T-cell (primary cell): ENCODE results near the gene YKT6. TPM values are rescaled to one million over a fixed set of nuclear protein-coding genes. Genes with fewer than 3 reads are reported as not detected.
"Not testable (repeated sequence)": the region's sequence is repeated elsewhere in the genome, so short reads cannot be mapped to it uniquely, and the experiment has no call there.

Experiments used
- ATAC-seq, 4 experiments: fragments of 200-7000 bp in 3 of 4; fragments of 150-1000 bp in 1 of 4; cut with Tn5 transposase; replicated peaks in 1 of 4; 1 replicate in 3 of 4; 2 replicates in 1 of 4; pipeline ENCODE4 v1.10.0; 2021; ENCODE audit warnings: moderate library complexity in 3 of 4, mild to moderate bottlenecking in 2 of 4, moderate number of reproducible peaks in 1 of 4
- CTCF ChIA-PET, 2 donors: fragments of 300-600 bp; sonication (Branson Sonifier 250); formaldehyde crosslinking; loops; one replicate each; lab custom pipeline; 2022; ENCODE audit warnings: antibody characterized with exemption in 2 of 2; lab: Charles Lee
- POLR2A ChIA-PET, 2 donors: fragments of 300-600 bp; sonication (Branson Sonifier 250); formaldehyde crosslinking; loops; one replicate each; lab custom pipeline; 2022; ENCODE audit warnings: antibody characterized with exemption in 2 of 2; lab: Charles Lee
- DNase-seq, 35 experiments: peaks; one replicate each; pipeline versions ENCODE4 v3.0.0 to v3.0.0-alpha.2; 2013 to 2023
- H3K27ac ChIP-seq: one replicate; pipeline ENCODE4 v1.5.1; 2013; ENCODE audit warnings: low read length
- H3K27me3 ChIP-seq, 2 experiments: replicated peaks in 1 of 2; 1 replicate in 1 of 2; 2 replicates in 1 of 2; pipeline versions ENCODE4 v1.6.1 to v1.7.0; 2013; ENCODE audit warnings: low read length in 1 of 2, mixed read lengths in 1 of 2; ENCODE audit not compliant: control insufficient read depth in 2 of 2, insufficient read depth in 2 of 2; ENCODE audit errors: extremely low read depth in 1 of 2
- H3K36me3 ChIP-seq, 2 donors: 1 replicate in 1 of 2; 2 replicates in 1 of 2; pipeline versions ENCODE4 v1.6.1 to v1.7.0; 2013; ENCODE audit warnings: low read length in 1 of 2; ENCODE audit not compliant: control insufficient read depth in 2 of 2, insufficient read depth in 1 of 2; ENCODE audit errors: extremely low read depth in 1 of 2
- H3K4me1 ChIP-seq, 2 experiments: 1 replicate in 1 of 2; 2 replicates in 1 of 2; pipeline versions ENCODE4 v1.6.1 to v1.7.0; 2013; ENCODE audit warnings: low read length in 2 of 2, mixed read lengths in 1 of 2; ENCODE audit not compliant: insufficient read depth in 2 of 2, control insufficient read depth in 1 of 2; ENCODE audit errors: extremely low read depth in 1 of 2
- H3K4me3 ChIP-seq, 2 donors: 1 replicate in 1 of 2; 2 replicates in 1 of 2; pipeline versions ENCODE4 v1.5.1 to v1.7.0; 2013; ENCODE audit warnings: mild to moderate bottlenecking in 2 of 2, low read length in 1 of 2, moderate library complexity in 1 of 2; ENCODE audit not compliant: control insufficient read depth in 1 of 2; ENCODE audit errors: extremely low read depth in 1 of 2
- H3K9me3 ChIP-seq: 2 replicates; pipeline ENCODE4 v1.7.0; 2013
- H3K27ac Mint-ChIP-seq, 2 donors: one replicate each; pipeline ENCODE4 v1.8.0; 2020 to 2021; ENCODE audit warnings: mild to moderate bottlenecking in 2 of 2, mixed read lengths in 2 of 2
- H3K27me3 Mint-ChIP-seq, 2 donors: one replicate each; pipeline ENCODE4 v1.8.0; 2021 to 2022; ENCODE audit warnings: mixed read lengths in 2 of 2
- H3K36me3 Mint-ChIP-seq: one replicate; pipeline ENCODE4 v1.8.0; 2021; ENCODE audit warnings: mixed read lengths
- H3K4me1 Mint-ChIP-seq, 3 donors: one replicate each; pipeline ENCODE4 v1.8.0; 2020 to 2022; ENCODE audit warnings: mixed read lengths in 3 of 3, mild to moderate bottlenecking in 1 of 3
- H3K4me3 Mint-ChIP-seq, 3 donors: one replicate each; pipeline ENCODE4 v1.8.0; 2020 to 2022; ENCODE audit warnings: mild to moderate bottlenecking in 3 of 3, mixed read lengths in 3 of 3, moderate library complexity in 3 of 3
- H3K9me3 Mint-ChIP-seq, 3 donors: one replicate each; pipeline ENCODE4 v1.8.0; 2020 to 2022; ENCODE audit warnings: mixed read lengths in 3 of 3
- WGBS: methylation state at CpG from one replicate; pipeline ENCODE4 v1.1.5; 2013; ENCODE audit warnings: missing lambda C conversion rate; ENCODE audit not compliant: insufficient coverage; 5-methylcytosine and 5-hydroxymethylcytosine counted together
- total RNA-seq, 35 experiments: library from RNA in 6 of 35; stranded (reverse) in 6 of 35; fragments of 120-200 nt in 1 of 35; gene quantifications; one replicate each; pipeline versions ENCODE4 v1.2.1 to v1.2.4 and lab custom pipeline; 2013 to 2026

The YKT6 gene
- total RNA-seq, 5 donors from 2014 or later (not counting 1 experiment from before 2014, with no cell fraction given) = 55.1 to 74.3 (median 60.2) TPM

GRCh38 chr7:44171901-44172300, 28.9 kb upstream of the YKT6 start:
- H3K4me3 Mint-ChIP-seq, H3K27ac ChIP-seq, DNase-seq, H3K4me3 ChIP-seq, H3K4me1 Mint-ChIP-seq, ATAC-seq, CTCF ChIA-PET, H3K4me1 ChIP-seq, H3K9me3 ChIP-seq, H3K36me3 Mint-ChIP-seq, H3K27ac Mint-ChIP-seq, H3K9me3 Mint-ChIP-seq, H3K36me3 ChIP-seq: not testable (repeated sequence)
- H3K27me3 Mint-ChIP-seq = peaks cover 12 to 18% of the 10 kb centered on the region in 2 donors
- POLR2A ChIA-PET = interaction anchor here in 1 of 2 donors (0.6 to 0.7 kb wide), 2 partner anchors 15 to 823 kb away, joined by 4 to 6 read pairs; no protein-coding TSS in a partner anchor
- WGBS = 94% methylated on average over 3 of the region's 9 CpGs
- H3K27me3 ChIP-seq = peaks cover 0 to 20% of the 10 kb centered on the region in 2 experiments

DNA sequence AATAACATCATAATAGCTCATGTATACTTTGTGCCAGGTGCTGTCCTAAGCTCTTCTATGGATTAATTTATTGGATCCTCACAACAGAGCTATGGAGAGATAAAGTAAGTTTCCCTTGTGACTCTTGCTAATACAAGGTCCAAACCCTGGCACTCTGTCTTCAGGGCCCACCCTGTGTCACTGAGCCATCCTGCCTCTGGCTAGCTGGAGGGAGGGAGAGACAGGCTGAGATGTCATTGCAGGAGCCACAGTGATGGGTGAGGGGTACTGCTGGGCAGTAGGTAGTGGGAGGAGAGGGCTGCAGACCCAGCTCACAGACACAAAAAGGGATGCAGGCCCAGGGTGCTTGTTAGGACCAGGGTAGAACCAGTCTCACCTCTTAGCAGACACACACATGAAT, 28.4 kb upstream of the YKT6 start:
- DNase-seq (no peak), ATAC-seq (no peak)
- Histone ChIP-seq H3K36me3 (no peaks in the 10 kb centered on the region), H3K4me3 (no peak overlapping the region), H3K4me1 (no peaks in the 10 kb centered on the region), H3K27ac (no peak overlapping the region), H3K27me3 (peaks cover 0 to 23% of the 10 kb centered on the region in 2 experiments), H3K9me3 (no peaks in the 10 kb centered on the region)
- H3K27me3 Mint-ChIP-seq = peaks cover 15 to 22% of the 10 kb centered on the region in 2 donors
- peaks cover 0 to 6% (median 4%) of the 10 kb centered on the region in 3 donors for H3K4me1 Mint-ChIP-seq
- peaks cover 0 to 5% (median 0%) of the 10 kb centered on the region in 3 donors for H3K9me3 Mint-ChIP-seq
- no peak overlapping the region for H3K27ac Mint-ChIP-seq
- H3K4me3 Mint-ChIP-seq = no peak overlapping the region
- ChIA-PET POLR2A (interaction anchor here in 1 of 2 donors (0.7 kb wide), 1 partner anchor 822 kb away, joined by 6 read pairs; no protein-coding TSS in a partner anchor), CTCF (no interaction called here)
- no peaks in the 10 kb centered on the region for H3K36me3 Mint-ChIP-seq

GRCh38 chr7:44172803-44173424, 27.9 kb upstream of the YKT6 start:
- H3K4me1 Mint-ChIP-seq = peaks cover 0 to 2% (median under 1%) of the 10 kb centered on the region in 3 donors
- H3K36me3 Mint-ChIP-seq = no peaks in the 10 kb centered on the region
- peaks cover 15 to 25% of the 10 kb centered on the region in 2 donors for H3K27me3 Mint-ChIP-seq
- no peak overlapping the region for H3K4me3 ChIP-seq
- no peaks in the 10 kb centered on the region for H3K36me3 ChIP-seq
- CTCF ChIA-PET = no interaction called here
- H3K27me3 ChIP-seq = peaks cover 0 to 29% of the 10 kb centered on the region in 2 experiments
- WGBS = 100% methylated on average over 2 of the region's 6 CpGs
- no peak overlapping the region for H3K4me3 Mint-ChIP-seq
- POLR2A ChIA-PET = no interaction called here
- no peak overlapping the region for H3K27ac ChIP-seq
- H3K4me1 ChIP-seq = no peaks in the 10 kb centered on the region
- H3K27ac Mint-ChIP-seq = no peak overlapping the region
- ATAC-seq (no peak), DNase-seq (no peak)
- H3K9me3 ChIP-seq = no peaks in the 10 kb centered on the region
- peaks cover 0 to 5% (median 0%) of the 10 kb centered on the region in 3 donors for H3K9me3 Mint-ChIP-seq

- H3K4me3 Mint-ChIP-seq = no peak overlapping the region
- H3K36me3 ChIP-seq = no peaks in the 10 kb centered on the region
- H3K4me1 ChIP-seq = no peaks in the 10 kb centered on the region
- ATAC-seq (no peak), DNase-seq (no peak)
- H3K27me3 ChIP-seq = peaks cover 0 to 32% of the 10 kb centered on the region in 2 experiments
- peaks cover 16 to 31% of the 10 kb centered on the region in 2 donors for H3K27me3 Mint-ChIP-seq
- ChIA-PET POLR2A (no interaction called here), CTCF (no interaction called here)
- H3K4me3 ChIP-seq = no peak overlapping the region
- H3K9me3 ChIP-seq = no peaks in the 10 kb centered on the region
- WGBS = 39% methylated on average over 2 of the region's 3 CpGs
- H3K27ac Mint-ChIP-seq = no peak overlapping the region
- peaks cover 0 to 5% (median 0%) of the 10 kb centered on the region in 3 donors for H3K9me3 Mint-ChIP-seq
- H3K4me1 Mint-ChIP-seq = no peaks in the 10 kb centered on the region
- no peaks in the 10 kb centered on the region for H3K36me3 Mint-ChIP-seq
- H3K27ac ChIP-seq = no peak overlapping the region
Measured at GRCh38 chr7:44173911-44174693, 26.7 kb upstream of the YKT6 start.

GRCh38 chr7:44174694-44174948, 26.2 kb upstream of the YKT6 start:
- H3K9me3 ChIP-seq, CTCF ChIA-PET, H3K36me3 ChIP-seq, H3K27ac Mint-ChIP-seq, H3K4me3 ChIP-seq, H3K4me1 Mint-ChIP-seq, DNase-seq, H3K27ac ChIP-seq, ATAC-seq, POLR2A ChIA-PET, H3K4me3 Mint-ChIP-seq, H3K4me1 ChIP-seq, H3K9me3 Mint-ChIP-seq, H3K36me3 Mint-ChIP-seq: not testable (repeated sequence)
- H3K27me3 Mint-ChIP-seq = peaks cover 20 to 35% of the 10 kb centered on the region in 2 donors
- H3K27me3 ChIP-seq = peaks cover 0 to 32% of the 10 kb centered on the region in 2 experiments
- 40% methylated on average over 1 of the region's 1 CpG for WGBS

GRCh38 chr7:44175730-44176129, 25.0 kb upstream of the YKT6 start:
- Histone ChIP-seq H3K36me3 (no peaks in the 10 kb centered on the region), H3K27ac (no peak overlapping the region), H3K4me1 (no peaks in the 10 kb centered on the region), H3K4me3 (no peak overlapping the region), H3K27me3 (peaks cover 0 to 36% of the 10 kb centered on the region in 2 experiments), H3K9me3 (no peaks in the 10 kb centered on the region)
- no peak overlapping the region for H3K4me3 Mint-ChIP-seq
- 60% methylated on average over 2 of the region's 3 CpGs for WGBS
- ChIA-PET CTCF (no interaction called here), POLR2A (no interaction called here)
- H3K27me3 Mint-ChIP-seq = peaks cover 20 to 35% of the 10 kb centered on the region in 2 donors
- no peak for DNase-seq
- no peak overlapping the region for H3K27ac Mint-ChIP-seq
- no peaks in the 10 kb centered on the region for H3K4me1 Mint-ChIP-seq
- H3K36me3 Mint-ChIP-seq = no peaks in the 10 kb centered on the region
- peaks cover 0 to 5% (median 0%) of the 10 kb centered on the region in 3 donors for H3K9me3 Mint-ChIP-seq
- ATAC-seq = no peak
